Fibroblast of gingiva (primary cell): ENCODE results near the gene MRC2.

Experiments used
- DNase-seq: peaks from one replicate; pipeline ENCODE4 v3.0.0-alpha.2; 2011; ENCODE audit warnings: low read depth

Gene MRC2

DNA sequence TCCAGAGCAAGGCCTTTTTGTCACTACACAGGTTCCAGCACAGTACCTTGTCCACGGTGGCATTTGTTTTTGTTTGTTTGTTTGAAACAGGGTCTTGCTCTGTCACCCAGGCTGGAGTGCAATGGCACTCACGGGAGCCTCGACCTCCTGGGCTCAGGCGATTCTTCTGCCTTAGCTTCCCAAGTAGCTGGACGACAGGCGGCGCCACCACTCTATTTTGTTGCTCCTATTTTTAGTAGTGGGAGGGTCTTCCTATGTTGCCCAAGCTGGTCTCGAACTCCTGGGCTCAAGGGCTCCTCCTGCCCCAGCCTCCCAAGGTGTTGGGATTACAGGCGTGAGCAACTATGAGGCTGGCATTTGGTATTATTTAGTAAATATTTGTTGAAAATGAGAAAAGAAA lies 10.3 kb downstream of the MRC2 start:
- DNase-seq: no peak

- no peak for DNase-seq
Measured at GRCh38 chr17:62641153-62641552, 13.7 kb downstream of the MRC2 start.

DNA sequence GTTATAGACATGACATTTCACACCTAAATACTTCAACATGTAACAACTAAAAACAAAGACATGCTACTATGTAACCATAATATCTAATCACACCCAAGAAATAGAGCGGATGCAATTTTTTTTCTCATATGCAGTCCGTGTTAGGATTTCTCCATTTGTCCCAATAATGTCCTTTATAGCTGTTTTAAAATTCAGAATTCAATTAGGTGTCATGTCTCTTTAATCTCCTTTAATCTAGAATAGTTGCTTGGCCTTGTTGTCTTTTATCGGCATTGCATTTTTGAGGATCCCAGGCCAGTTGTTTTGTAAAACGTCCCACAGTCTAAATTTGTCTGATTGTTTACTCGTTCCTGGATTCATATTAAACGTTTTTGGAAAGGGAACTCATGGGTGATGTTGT lies 14.5 kb downstream of the MRC2 start:
- no peak for DNase-seq

- DNase-seq: no peak
Measured at GRCh38 chr17:62643496-62643895, 16.0 kb downstream of the MRC2 start.

- DNase-seq: no peak
Measured at GRCh38 chr17:62644487-62645173, 17.2 kb downstream of the MRC2 start.

DNA sequence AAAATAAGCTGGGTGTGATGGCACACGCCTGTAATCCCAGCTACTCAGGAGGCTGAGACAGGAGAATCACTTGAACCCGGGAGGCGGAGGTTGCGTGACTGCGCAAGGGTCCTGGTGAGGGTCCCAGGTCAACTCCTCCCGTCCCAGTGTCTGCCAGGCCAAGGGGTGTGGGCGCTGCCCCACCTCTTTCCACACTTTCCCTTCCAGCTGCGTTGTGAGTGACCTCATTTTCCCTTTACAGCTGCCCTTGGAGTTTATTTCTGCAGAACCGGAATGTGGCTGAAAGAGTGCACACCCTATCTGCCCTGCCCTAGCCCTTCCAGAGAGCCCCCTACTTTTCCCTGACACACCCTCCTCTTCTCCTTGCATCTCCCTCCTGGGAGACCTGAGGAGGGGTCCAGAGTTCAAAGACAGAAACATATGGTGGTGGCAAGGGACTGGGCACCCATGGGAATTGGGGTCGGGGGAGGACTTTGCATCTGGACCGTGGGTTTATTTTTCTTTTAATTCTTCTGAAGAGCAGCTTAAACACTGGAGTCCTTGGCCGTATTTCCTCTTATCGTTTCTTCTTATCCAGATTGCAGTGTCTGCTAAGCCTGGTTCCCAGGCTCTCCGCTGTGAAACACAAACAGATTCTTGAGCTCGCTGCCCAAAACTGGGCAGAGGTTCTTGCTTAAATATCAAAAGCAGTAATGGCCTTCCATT lies 20.9 kb downstream of the MRC2 start:
- no peak for DNase-seq

DNA sequence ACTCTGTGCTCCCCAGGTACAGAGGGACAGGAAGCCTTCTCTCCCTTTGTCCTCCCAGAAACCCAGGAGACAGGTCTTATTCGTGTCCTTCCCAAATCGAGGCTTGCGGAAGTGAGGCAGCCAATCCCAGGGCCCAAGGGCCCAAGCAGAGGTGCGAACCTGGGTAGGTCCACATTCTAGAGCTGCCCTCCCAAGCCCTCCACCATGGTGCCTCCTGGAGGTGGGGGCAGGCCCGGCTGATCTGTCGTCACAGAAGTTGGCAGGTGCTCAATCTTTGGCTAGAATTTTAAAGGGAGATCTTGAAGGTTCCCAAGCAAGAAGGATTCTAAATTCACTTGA lies 21.5 kb downstream of the MRC2 start:
- no peak for DNase-seq

- no peak for DNase-seq
Measured at GRCh38 chr17:62649570-62649969, 22.1 kb downstream of the MRC2 start.

GRCh38 chr17:62650587-62650986 lies 23.1 kb downstream of the MRC2 start:
- DNase-seq: no peak

- peak; percentile 81 for DNase-seq
Measured at GRCh38 chr17:62652251-62653001, 25.0 kb downstream of the MRC2 start.

DNA sequence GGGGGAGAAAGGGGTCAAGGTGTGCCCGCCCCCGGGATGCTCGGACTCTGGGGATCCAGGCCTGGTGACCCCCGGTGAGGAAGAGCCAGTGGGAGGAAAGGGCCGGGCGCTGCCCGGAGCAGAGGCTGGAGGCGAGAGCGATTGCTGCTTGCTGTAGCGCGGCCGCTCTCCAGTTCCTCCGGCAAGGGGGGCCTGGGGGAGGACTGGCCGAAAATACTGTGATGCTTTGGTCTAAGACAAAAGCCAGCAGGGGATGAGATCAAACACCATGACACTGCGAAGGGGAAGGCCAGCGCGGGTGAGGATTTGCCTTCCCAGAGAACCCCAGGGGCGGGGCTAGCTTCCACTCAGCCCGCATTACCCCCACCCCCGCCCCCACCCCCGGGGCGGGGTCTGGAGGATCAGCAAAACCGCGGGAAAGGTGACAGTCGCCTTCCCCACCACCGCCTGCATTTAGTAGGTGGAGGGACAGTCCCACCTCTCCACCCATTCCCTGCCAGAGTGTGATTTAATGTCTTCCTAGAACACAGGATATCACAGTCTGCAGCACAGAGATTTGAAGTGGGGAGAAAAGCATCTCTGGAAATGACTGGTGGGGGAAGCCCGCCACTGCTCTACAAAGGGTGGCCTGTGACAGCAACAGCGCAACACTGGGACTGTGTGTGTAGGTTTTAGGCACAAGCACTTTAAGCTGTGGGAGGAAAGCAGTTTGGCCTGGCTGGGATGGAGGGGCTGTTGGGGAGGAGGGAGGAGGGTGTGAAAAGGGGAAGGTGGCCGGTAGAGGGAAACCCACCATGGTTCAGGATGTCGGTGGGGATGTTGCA lies 25.7 kb downstream of the MRC2 start:
- DNase-seq: peak; percentile 42

DNA sequence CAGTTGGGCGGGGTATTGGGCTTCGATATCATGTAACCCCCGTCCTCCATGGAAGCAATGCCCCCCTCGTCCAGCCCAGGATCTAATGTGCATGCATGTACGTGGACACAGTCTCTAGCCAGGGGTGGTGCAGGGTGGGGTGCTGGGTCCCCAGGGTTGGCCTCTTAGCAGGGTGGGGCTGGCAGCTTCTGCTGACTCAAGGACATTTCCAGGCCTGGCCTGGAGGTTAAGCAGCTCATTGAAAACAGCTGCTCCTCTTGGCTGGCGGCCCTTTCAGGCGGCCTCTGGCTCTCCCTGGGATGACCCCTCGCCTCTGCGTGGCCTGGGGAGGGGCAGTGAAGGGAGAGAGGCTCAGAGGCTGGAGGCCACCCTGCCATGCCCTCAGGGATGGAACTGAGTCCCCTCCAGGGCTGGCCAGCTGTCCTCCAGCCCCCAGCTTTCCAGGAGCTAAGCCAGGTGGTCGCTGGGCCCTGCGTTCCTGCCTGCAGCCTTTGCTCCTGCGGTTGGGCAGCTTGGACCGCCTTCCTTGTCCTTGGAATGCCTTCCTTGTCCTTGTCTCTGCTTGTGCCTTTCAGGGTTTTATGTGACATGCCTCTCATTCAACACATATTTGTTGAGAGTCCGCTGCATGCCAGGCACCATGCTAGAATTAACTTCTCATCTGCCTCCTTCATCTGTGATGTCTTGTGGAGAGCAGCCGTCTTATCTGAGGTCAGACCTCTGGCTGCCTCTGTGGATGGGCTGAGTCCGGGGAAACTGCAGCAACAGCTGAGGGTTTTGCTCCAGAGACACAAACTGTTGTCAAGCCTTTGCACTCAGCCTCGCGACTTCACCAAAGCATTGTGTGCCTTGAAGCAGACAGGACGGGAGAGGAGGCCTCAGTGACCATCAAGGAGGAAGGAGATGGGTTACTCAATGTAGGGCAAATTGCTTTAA lies 26.6 kb downstream of the MRC2 start:
- peak; percentile 84 for DNase-seq

DNA sequence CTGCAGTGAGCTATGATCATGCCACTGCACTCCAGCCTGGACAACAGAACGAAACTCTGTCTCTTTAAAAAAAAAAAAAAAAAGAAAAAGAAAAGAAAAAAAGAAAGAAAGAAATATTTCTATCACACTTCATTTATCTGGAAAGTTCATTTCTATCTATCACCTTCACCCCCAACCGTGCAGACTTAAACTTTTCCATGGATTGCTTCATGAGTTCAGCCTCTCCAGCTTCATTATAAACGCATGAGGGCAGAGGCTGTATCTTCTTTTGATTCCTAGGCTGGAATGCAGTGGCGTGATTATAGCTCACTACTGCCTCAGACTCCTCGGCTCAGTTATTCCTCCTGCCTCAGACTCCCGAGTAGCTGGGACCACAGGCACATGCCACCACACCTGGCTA lies 28.2 kb downstream of the MRC2 start:
- DNase-seq: no peak

- no peak for DNase-seq
Measured at GRCh38 chr17:62656446-62656845, 29.0 kb downstream of the MRC2 start.

GRCh38 chr17:62657145-62657665 lies 29.7 kb downstream of the MRC2 start:
- no peak for DNase-seq

- no peak for DNase-seq
Measured at GRCh38 chr17:62657690-62658089, 30.2 kb downstream of the MRC2 start.

DNA sequence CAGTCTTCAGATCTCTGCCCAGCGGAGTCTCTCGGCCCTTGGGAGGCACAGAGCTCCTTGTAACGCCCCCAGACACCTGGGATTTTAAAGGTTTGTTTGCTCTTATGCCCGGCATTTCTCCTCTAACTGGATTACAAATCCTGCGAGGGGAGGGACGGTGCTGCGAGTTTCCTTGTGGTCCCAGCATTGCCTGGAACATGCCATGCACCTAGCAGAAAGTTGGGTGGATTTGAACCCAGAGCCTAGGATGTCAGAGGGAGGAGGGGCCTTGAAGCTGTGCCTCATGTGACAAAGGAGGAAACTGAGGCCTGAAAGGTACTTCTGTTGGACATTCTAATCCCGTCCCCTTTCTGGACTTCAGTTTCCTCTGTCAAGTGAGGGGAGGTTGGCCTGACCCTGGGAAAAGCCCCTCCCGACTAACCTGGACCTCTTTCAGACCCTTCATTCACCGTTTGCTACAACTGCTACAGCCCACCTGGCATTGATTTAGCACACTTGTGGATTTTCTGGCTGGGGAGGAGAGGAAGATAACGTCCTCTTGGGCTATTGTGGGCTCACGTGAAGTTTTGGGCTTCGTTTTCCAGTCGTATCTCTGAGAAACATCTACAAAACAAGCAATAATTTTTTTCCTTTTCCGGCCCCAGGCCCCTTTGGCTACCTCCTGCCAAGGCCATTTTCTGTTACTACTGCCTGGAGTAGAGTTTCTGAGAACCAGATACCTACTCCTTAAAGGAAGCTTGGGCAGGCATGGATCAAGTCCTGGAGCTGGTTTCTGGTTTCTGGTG lies 30.9 kb downstream of the MRC2 start:
- no peak for DNase-seq

- DNase-seq: no peak
Measured at GRCh38 chr17:62660629-62661118, 33.2 kb downstream of the MRC2 start.

DNA sequence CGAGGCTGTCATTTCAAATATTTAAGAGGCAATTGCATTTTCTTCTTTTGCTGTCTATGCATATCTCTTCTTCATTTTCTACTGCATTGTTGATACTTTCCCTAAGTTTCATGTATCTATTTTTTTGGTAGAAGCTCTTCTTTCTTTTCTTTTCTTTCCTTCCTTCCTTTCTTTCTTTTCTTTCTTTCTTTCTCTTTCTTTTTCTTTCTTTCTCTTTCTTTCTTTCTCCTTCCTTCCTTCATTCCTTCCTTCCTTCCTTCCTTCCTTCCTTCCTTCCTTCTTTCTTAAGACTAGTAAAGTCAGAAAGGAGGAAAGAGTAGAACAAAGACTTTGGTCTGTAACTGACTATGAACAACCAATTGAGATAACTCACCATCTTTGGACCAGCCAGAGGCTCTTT lies 33.9 kb downstream of the MRC2 start:
- DNase-seq: no peak

DNA sequence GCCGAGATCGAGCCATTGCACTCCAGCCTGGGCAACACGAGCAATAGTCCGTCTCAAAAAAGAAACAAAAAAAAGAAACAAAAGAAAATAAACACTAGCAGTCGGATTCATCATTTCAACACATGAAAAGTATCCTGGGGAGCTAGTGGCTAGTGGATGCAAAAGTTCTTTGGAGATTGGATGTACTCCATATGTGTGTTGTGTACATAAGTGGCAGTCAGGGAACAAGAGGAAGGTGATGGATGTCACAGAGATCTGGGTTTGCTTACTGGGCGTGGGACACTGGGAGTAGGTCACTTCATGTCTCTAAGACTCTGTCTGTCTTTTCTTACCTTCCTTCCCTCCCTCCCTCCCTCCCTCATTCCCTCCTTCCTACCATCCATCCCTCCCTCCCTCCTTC lies 35.4 kb downstream of the MRC2 start:
- peak; percentile 51 for DNase-seq
